Neural cell (in vitro differentiated cells): ENCODE results near the gene ANTXR2.

Source experiments
- CTCF ChIP-seq: fragments of 450-650 bp; IDR thresholded peaks from 2 replicates; pipeline ENCODE4 v1.5.1; 2014; ENCODE audit warnings: antibody characterized with exemption, mild to moderate bottlenecking, moderate library complexity; ENCODE audit not compliant: poor library complexity, severe bottlenecking
- EP300 ChIP-seq: fragments of 450-650 bp; conservative IDR thresholded peaks from 2 replicates; pipeline ENCODE4 v1.6.1; 2014; ENCODE audit warnings: antibody characterized with exemption, mild to moderate bottlenecking, moderate library complexity; ENCODE audit not compliant: poor library complexity, severe bottlenecking
- EZH2 ChIP-seq: fragments of 200-600, 300-800 bp; shearing (Covaris generic), sonication (generic); IDR thresholded peaks from 2 replicates; pipeline ENCODE4 v1.6.1; 2014; ENCODE audit warnings: antibody characterized with exemption, low read length, borderline replicate concordance, mild to moderate bottlenecking; ENCODE audit not compliant: insufficient read depth, poor library complexity, severe bottlenecking
- MXI1 ChIP-seq: fragments of 450-650 bp; conservative IDR thresholded peaks from 2 replicates; pipeline ENCODE4 v1.6.1; 2014; ENCODE audit warnings: antibody characterized with exemption, mild to moderate bottlenecking; ENCODE audit not compliant: poor library complexity, severe bottlenecking
- POLR2AphosphoS5 ChIP-seq: IDR thresholded peaks from 2 replicates; pipeline ENCODE4 v1.6.1; 2012
- RAD21 ChIP-seq: fragments of 450-650 bp; conservative IDR thresholded peaks from 2 replicates; pipeline ENCODE4 v1.6.1; 2014; ENCODE audit warnings: antibody characterized with exemption, mild to moderate bottlenecking, moderate library complexity
- SMC3 ChIP-seq: fragments of 450-650 bp; conservative IDR thresholded peaks from 2 replicates; pipeline ENCODE4 v1.6.1; 2014; ENCODE audit warnings: antibody characterized with exemption, mild to moderate bottlenecking, moderate library complexity; ENCODE audit not compliant: poor library complexity
- TF ChIP-seq, protein P1 (sequence below): IDR thresholded peaks from 2 replicates; pipeline ENCODE4 v1.6.1; 2012; ENCODE audit warnings: borderline replicate concordance

GRCh38 chr4:80091184-80091583, 18.2 kb upstream of the ANTXR2 start:
- TF ChIP-seq MXI1 (no peak), EZH2 (no peak), CTCF (no peak), SMC3 (no peak), EP300 (no peak), POLR2AphosphoS5 (no peak), RAD21 (no peak)
- TF ChIP-seq, protein P1, sequence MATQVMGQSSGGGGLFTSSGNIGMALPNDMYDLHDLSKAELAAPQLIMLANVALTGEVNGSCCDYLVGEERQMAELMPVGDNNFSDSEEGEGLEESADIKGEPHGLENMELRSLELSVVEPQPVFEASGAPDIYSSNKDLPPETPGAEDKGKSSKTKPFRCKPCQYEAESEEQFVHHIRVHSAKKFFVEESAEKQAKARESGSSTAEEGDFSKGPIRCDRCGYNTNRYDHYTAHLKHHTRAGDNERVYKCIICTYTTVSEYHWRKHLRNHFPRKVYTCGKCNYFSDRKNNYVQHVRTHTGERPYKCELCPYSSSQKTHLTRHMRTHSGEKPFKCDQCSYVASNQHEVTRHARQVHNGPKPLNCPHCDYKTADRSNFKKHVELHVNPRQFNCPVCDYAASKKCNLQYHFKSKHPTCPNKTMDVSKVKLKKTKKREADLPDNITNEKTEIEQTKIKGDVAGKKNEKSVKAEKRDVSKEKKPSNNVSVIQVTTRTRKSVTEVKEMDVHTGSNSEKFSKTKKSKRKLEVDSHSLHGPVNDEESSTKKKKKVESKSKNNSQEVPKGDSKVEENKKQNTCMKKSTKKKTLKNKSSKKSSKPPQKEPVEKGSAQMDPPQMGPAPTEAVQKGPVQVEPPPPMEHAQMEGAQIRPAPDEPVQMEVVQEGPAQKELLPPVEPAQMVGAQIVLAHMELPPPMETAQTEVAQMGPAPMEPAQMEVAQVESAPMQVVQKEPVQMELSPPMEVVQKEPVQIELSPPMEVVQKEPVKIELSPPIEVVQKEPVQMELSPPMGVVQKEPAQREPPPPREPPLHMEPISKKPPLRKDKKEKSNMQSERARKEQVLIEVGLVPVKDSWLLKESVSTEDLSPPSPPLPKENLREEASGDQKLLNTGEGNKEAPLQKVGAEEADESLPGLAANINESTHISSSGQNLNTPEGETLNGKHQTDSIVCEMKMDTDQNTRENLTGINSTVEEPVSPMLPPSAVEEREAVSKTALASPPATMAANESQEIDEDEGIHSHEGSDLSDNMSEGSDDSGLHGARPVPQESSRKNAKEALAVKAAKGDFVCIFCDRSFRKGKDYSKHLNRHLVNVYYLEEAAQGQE = no peak
